Hepatic stellate cell (primary cell): ENCODE measurements around the gene GP1BA.

Experiments
- DNase-seq: peaks from one replicate; pipeline ENCODE4 v3.0.0; 2011; ENCODE audit warnings: low spot score

The GP1BA gene

DNA sequence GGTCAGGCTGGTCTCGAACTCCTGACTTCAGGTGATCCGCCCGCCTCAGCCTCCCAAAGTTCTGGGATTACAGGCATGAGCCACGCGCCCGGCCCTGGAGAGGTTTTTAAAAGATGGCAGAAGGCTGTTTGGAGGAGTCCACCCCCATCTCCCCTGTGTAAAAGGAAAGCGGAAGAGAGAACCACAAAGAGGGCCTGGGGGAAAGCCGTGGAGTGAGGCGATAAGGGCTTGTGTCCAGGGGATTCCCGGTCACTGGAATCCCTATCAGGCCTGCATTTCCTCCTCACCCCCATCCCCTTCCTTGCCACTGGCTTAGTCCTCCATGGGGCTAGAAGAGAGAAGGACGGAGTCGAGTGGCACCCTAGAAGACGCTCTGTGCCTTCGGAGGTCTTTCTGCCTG, at the start of gene GP1BA:
GP1BA (plus strand) TSS at position 315 of the 400 bp plus-strand sequence. CDS start 328 bp downstream, outside the sequence.
- DNase-seq = no peak

DNA sequence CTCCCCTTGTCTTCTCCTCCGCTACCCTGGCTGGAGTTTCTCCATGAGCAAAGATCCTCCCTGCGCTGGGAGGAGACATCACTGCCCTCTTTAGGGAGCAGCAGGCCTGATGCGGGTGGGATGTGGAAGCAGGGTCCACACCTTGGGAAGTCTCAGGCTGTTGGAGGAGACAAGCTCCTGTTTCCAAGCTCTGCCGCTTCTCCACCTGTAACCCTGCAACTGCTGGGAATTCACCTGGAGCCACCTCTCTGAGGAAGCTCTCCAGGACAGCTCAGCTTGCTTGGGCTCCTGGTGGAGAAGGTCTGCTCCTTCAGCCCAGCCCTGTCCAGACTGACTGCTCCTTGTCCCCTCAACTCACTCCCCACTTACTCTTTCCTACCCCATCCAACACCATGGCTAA, 47.6 kb upstream of the GP1BA start:
- no peak for DNase-seq

DNA sequence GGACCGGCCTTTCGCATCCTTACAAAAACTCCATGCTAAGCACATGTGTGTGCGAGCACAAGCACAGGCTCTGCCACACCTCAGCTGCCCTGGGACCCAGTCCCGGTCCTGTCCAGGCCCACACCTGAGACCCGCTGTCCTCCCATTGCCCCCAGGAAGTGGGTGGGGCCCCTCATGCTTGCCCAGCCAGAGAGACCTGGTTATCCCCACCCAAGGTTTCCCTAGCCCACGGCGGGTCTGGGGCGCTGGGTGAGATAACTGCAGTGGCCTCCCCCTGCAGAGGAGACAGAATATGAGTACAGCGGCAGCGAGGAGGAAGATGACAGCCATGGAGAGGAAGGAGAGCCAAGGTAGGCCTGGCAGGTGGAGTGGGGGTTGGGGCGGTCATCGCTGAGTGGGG, 45.2 kb upstream of the GP1BA start:
- DNase-seq = no peak

DNA sequence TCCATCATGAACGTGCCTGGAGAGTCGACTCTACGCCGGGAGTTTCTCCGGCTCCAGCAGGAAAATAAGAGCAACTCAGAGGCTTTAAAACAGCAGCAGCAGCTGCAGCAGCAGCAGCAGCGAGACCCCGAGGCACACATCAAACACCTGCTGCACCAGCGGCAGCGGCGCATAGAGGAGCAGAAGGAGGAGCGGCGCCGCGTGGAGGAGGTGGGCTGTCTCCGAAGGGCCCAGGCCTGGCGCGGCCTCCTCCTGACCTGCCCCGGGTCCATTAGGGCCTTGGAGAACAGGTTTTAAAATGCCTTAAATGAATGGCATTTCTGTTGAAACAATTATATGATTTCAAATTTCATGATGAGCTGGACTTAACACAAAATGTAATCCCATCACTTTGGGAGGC, 44.5 kb upstream of the GP1BA start:
- DNase-seq = no peak

DNA sequence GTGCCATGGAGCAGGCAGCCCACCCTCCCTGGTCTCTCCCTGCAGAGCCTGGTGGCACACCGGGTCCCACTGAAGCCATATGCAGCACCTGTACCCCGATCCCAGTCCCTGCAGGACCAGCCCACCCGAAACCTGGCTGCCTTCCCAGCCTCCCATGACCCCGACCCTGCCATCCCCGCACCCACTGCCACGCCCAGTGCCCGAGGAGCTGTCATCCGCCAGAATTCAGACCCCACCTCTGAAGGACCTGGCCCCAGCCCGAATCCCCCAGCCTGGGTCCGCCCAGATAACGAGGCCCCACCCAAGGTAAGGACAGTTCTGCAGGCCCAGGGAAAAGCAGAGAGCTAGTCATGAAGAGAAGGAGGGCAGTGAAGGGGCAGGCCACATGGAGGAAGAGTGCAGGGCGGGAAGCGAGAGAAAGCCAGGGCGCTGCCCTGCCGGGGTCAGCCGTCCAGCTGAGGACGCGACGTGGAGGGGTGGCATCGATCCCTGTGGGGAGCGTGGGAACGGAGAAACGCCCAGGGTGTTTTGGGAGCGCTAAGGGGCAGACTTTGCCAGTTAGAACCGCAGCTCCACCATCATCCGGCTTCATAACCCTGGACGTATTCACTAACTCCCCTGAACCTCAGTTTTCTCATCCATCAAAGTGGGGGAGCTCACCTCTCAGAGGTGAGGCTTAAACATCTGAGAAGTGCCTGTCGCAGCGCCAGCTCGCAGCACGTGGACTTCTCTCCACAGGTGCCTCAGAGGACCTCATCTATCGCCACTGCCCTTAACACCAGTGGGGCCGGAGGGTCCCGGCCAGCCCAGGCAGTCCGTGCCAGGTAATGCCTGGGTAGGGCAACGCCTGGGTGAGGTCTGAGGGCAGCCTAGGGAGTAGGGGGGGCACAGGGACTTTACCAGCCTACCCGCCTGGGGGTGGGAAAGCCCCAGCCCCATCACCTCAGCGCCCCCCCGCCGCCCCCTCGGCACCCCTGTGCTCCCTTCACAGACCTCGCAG, 40.4 kb upstream of the GP1BA start:
- DNase-seq = no peak

DNA sequence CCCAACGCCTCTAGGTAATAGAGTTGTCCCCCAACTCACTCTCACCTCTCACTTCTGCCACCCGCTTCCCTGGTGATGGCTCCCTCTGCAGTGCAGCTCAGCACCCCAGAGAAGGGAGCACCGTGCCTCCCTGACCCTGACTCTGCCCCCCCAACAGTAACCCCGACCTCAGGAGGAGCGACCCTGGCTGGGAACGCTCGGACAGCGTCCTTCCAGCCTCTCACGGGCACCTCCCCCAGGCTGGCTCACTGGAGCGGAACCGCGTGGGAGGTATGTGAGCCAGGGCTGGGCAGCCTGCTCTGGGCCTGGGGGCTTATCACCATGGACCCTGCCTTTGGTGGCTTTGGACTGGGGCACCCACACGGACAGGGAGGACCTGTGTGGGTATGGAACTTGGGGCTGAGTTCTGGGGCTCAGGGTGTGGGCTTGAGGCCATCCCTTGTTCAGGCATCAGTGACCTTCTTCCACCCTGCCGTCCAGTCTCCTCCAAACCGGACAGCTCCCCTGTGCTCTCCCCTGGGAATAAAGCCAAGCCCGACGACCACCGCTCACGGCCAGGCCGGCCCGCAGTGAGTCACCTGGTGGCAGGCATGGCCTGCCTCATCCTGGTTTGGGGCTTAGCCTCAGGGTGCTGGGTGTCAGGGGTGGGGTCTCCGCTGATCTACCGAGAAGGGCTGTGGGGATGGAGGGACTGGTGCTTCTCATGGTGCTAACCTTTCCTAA, 39.4 kb upstream of the GP1BA start:
- DNase-seq = no peak

DNA sequence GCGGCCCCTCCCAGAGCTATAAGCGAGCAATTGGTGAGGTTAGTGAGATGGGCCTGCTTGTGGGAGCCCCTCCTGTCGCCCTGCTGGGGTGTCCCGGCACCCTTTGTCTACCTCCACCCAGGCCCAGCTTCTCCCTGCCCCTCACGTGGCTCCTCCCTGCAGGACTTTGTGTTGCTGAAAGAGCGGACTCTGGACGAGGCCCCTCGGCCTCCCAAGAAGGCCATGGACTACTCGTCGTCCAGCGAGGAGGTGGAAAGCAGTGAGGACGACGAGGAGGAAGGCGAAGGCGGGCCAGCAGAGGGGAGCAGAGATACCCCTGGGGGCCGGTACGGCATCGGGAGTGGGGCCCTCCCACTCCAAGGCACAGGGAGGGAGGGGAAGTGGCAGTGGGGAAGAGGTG, 38.8 kb upstream of the GP1BA start:
- DNase-seq = no peak

DNA sequence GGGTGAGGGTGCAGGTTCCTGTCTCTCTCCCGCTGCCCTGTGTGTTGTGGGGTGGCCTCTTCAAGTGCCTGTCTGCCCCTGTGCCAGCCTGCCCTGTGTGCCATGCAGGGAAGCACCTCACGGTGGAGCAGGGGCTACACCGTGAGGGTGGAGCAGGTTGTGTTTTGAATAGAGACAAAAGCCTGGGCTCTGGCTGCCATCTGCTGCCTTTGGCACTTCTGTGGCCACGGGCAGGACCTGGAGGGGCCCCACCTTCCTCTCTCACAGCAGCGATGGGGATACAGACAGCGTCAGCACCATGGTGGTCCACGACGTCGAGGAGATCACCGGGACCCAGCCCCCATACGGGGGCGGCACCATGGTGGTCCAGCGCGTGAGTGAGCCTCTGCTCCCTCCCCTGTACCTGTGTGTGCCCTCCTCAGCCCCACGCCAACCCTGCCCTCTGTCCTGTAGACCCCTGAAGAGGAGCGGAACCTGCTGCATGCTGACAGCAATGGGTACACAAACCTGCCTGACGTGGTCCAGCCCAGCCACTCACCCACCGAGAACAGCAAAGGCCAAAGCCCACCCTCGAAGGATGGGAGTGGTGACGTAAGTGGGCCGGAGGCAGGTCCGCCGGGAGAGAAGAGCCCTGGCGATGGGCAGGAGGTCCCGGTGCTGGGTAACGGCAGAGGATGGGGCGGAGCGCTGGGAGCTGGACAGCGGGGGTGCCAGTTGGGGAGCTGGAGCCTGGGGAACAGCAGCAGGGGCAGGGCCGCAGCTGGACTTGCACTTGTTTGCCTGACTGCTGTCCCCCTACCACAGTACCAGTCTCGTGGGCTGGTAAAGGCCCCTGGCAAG, 38.1 kb upstream of the GP1BA start:
- no peak for DNase-seq

DNA sequence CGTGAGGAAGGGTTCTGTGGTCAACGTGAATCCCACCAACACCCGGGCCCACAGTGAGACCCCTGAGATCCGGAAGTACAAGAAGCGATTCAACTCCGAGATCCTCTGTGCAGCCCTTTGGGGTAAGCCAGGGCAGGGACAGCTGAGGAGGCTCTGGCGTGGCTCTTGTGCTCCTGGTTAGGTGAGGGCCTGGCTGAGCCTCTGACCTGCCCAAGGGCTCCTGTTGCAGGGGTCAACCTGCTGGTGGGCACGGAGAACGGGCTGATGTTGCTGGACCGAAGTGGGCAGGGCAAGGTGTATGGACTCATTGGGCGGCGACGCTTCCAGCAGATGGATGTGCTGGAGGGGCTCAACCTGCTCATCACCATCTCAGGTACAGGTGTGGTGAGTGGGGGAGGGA, 37.0 kb upstream of the GP1BA start:
- no peak for DNase-seq

DNA sequence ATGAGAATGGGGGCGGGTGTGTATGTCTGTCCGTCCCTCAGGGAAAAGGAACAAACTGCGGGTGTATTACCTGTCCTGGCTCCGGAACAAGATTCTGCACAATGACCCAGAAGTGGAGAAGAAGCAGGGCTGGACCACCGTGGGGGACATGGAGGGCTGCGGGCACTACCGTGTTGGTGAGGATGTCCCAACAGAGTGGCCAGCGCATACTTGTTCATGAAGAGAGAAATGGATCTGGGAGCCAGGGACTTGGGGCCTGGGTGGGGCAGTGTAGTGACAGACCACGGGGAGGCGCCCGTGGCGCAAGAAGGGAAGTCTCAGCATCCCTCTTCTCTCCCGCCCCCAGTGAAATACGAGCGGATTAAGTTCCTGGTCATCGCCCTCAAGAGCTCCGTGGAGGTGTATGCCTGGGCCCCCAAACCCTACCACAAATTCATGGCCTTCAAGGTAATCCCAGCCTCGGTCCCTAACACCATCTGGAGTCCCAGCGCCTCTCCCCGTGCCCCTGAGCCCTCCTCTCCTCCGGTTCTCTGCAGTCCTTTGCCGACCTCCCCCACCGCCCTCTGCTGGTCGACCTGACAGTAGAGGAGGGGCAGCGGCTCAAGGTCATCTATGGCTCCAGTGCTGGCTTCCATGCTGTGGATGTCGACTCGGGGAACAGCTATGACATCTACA, 36.3 kb upstream of the GP1BA start:
- DNase-seq = no peak

DNA sequence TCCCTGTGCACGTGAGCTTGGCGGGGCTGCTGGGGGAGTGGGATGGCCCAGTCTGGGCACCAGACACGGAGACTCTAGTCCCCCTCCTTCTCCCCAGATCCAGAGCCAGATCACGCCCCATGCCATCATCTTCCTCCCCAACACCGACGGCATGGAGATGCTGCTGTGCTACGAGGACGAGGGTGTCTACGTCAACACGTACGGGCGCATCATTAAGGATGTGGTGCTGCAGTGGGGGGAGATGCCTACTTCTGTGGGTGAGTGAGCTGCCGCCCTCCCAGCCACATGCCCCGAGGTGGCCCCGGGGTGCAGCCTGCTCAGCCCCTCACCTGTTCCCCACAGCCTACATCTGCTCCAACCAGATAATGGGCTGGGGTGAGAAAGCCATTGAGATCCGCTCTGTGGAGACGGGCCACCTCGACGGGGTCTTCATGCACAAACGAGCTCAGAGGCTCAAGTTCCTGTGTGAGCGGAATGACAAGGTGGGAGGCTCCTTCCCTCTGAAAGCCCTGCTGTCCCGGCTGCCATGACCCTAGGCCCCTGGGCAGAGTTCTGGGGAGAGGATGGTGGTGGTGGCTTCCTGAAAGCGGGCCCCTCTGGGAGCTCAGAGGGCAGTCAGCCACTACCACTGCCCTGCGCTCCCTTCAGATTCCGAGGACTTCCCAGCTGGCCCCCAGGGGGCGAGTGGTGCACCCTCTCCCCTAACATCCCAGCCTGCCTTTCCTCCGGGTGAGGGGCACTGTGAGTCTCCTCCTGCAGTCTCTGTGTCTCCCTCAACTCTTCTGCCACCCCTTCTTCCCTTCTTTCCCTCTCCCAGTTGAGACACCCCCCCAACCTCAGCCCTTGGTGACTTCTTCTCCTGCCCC, 35.5 kb upstream of the GP1BA start:
- no peak for DNase-seq

DNA sequence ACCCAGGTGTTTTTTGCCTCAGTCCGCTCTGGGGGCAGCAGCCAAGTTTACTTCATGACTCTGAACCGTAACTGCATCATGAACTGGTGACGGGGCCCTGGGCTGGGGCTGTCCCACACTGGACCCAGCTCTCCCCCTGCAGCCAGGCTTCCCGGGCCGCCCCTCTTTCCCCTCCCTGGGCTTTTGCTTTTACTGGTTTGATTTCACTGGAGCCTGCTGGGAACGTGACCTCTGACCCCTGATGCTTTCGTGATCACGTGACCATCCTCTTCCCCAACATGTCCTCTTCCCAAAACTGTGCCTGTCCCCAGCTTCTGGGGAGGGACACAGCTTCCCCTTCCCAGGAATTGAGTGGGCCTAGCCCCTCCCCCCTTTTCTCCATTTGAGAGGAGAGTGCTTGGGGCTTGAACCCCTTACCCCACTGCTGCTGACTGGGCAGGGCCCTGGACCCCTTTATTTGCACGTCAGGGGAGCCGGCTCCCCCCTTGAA, 34.8 kb upstream of the GP1BA start:
- no peak for DNase-seq

DNA sequence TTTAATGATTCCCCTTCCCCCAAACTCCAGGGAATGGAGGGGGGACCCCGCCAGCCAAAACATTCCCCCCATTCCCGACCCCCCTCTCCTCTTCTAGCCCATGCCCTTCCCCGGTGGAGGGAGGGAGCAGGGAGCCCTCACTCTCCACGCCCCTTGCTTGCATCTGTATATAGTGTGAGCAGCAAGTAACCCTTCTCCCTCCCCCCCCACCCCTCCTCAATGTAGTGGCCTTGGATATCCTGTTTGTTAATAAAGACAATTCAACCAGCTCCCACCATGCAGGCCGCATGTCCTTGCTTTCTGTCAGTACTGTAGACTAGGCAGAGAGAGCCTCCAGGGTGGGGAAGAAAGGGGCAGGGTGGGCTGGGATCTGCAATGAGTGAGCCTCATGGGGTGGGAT, 34.3 kb upstream of the GP1BA start:
- no peak for DNase-seq

DNA sequence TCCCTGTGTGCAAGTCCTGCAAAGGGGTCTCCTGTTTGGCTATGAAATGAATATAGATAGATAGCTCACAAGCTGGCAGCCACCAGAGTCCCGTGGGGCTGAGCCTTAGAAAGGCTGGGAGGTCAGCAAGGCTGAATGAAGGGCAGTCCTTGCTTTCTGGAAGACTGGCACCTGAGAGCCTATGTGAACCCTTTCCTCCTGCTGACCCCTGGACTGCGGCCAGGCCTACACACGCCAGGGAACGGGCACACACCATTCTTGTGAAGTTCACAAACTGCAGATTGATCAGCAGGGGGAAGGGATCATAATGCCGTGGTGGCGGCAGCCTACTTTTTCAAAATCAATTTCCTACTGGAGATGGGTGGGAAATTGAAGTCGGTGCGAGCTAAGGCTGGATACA, 33.7 kb upstream of the GP1BA start:
- no peak for DNase-seq

DNA sequence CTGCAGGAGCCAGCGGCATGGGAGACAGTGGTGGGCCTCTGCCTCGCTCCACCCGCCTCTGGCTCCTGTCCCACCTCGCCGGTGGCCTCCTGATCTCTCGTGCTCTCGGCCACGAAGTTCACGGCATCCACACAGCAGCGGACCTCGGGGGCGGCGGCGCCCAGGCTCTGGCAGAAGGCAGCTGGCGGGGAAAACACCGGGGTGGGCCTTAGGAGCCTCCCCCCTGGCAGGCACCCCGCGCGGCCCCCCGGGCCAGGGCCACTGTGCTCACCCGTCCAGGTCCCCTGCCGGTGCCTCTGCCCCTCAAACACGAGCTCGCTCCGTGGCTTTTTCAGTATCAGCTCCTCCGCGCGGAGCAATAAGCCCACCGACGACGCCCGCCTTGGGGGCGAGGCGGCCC, 33.1 kb upstream of the GP1BA start:
- DNase-seq = no peak

DNA sequence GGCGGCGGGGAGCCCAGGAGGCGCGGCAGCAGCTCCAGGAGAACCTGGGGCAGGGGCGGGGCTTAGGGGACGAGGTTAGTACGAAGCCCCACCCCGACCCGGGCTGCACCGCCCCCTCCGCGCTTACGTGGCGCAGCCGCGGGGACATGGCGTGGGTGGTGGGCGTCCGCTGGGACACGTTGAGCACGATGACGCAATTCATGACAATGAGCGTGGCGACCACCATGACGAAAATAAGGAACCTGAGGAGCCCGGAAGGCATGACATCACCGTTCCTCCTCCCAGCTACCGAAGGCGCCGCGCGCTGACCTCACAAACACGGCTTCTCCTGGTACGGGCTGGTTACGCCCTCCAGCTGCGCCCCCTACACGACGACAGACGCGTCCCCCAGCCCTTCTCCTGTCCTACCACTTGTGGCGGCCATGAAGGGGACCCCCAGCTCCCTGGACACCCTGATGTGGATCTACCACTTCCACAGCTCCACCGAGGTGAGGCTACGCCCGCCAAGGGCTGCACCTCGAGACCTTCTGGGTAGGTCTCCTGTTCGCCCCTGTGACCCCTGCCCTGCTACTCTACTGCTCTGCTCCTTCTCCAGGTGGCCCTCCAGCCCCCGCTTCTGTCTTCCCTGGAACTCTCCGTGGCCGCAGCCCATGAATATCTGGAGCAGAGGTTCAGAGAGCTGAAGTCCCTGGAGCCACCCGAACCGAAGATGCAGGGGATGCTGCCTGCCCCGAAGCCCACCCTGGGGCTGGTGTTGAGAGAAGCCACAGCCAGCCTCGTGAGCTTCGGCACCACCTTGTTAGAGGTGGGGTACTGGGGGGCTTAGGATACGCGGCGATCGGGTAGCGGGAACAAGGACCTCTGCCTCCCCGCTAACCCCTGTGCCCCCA, 32.5 kb upstream of the GP1BA start, which contains the start of gene C17orf107:
C17orf107 (plus strand) TSS at position 196 of the 890 bp plus-strand sequence; CDS start at position 423, 227 bp downstream.
- DNase-seq = peak; percentile 71

DNA sequence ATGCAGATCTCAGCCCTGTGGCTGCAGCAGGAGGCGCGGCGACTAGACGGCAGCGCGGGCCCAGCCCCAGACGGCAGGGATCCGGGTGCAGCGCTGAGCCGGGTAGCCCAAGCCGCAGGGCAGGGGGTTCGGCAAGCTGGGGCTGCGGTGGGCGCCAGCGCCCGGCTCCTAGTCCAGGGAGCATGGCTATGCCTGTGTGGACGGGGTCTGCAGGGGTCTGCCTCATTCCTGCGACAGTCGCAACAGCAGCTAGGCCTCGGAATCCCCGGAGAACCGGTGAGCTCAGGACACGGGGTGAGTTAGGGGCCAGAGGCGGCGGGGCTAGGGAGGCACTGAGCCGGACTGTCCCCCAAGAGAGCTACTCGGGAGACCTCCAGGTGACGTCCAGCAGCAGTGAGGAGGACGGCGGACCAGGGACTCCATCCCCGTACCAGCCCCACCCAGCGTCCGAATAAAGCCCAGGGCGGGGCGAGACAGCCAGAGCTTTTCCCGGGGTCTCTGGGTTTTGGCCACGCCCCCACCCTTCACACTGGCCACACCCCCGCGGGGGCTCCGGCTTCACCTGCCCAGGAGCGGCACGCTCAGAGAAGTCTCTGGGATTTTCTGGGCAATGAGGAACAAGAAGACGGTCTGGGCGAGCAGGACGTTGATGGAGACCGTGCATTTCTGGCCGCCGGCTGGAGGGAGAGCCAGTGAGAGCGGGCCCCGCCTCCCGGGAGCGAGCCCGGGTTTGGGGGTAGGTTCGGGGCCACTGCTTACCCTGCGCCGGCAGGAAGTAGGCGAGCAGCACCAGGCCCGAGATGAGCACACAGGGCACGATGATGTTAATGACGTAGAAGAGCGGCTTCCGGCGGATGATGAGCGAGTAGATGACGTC, 31.6 kb upstream of the GP1BA start:
- DNase-seq = no peak

DNA sequence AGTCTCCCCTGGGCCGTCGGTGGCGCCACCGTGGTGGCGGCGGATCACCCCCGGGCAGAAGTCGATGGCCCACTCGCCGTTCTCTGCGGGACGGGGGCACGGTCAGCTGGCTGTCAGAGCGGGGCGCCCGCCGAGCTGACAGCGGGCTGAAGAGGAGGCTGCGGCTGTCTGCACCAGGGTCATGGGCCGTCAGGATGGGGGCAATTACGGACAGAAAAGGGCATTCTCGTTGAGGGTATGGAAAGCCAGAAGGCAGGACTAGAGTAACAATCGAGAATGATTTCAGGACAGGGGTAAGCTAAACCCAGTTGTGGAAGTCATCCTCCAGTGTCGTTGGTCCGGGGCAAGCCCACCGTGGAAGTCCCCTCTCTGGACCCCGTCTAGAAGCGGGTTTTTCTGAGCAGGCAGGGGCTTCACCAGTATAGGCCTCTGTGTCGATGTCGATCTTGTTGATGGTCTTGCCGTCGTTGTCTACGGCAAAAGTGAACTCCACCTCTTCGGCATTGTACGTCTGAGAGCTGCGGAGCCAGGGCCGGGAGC, 30.9 kb upstream of the GP1BA start:
- DNase-seq = no peak
